Right forelimb (tissue), 1 donor: ENCODE measurements around the gene NRXN3.

ENCODE experiments used
- DNase-seq: peaks from one replicate; pipeline ENCODE4 v3.0.0-alpha.2; 2018

Gene NRXN3

GRCh38 chr14:79878785-79879184, 1708.6 kb downstream of the NRXN3 start:
- DNase-seq: no peak

GRCh38 chr14:79881299-79881698, 1711.1 kb downstream of the NRXN3 start:
- no peak for DNase-seq

- DNase-seq: no peak
Measured at GRCh38 chr14:79890527-79890926, 1720.4 kb downstream of the NRXN3 start.

GRCh38 chr14:79896009-79896408, 1725.8 kb downstream of the NRXN3 start:
- DNase-seq: no peak

GRCh38 chr14:79899610-79900009, 1729.4 kb downstream of the NRXN3 start:
- no peak for DNase-seq

GRCh38 chr14:79904497-79904896, 1734.3 kb downstream of the NRXN3 start:
- no peak for DNase-seq

GRCh38 chr14:79906994-79907393, 1736.8 kb downstream of the NRXN3 start:
- no peak for DNase-seq

GRCh38 chr14:79910086-79910485, 1739.9 kb downstream of the NRXN3 start:
- DNase-seq: no peak

GRCh38 chr14:79911744-79912143, 1741.6 kb downstream of the NRXN3 start:
- DNase-seq: no peak

GRCh38 chr14:79914595-79914994, 1744.4 kb downstream of the NRXN3 start:
- no peak for DNase-seq

GRCh38 chr14:79915406-79915805, 1745.2 kb downstream of the NRXN3 start:
- DNase-seq: no peak

- DNase-seq: no peak
Measured at GRCh38 chr14:79916281-79916680, 1746.1 kb downstream of the NRXN3 start.

GRCh38 chr14:79916892-79917291, 1746.7 kb downstream of the NRXN3 start:
- no peak for DNase-seq
